HCT116 (cell line): ENCODE results near the gene PSMD5. TPM values are rescaled to one million over a fixed set of nuclear protein-coding genes. Genes with fewer than 3 reads are reported as not detected.

ENCODE experiments used
- ATAC-seq: fragments of 200-7000 bp; cut with Tn5 transposase; 2 replicates; pipeline ENCODE4 v1.9.1; 2020; ENCODE audit warnings: mild to moderate bottlenecking, moderate library complexity
- BruUV-seq: library from RNA; stranded (reverse); fragments of 400-500 nt; replicated peaks from 2 replicates; lab custom pipeline; 2021; lab: Mats Ljungman, UMichigan
- CTCF ChIA-PET: fragments of 300-600 bp; sonication (Branson Sonifier 250); formaldehyde crosslinking; loops from one replicate; lab custom pipeline; 2021; ENCODE audit warnings: antibody characterized with exemption; lab: Charles Lee
- POLR2A ChIA-PET: fragments of 300-600, 350-600 bp; sonication (Branson Sonifier 250); formaldehyde crosslinking; loops from one replicate; lab custom pipeline; 2021; ENCODE audit warnings: antibody characterized with exemption; lab: Charles Lee
- RAD21 ChIA-PET, 2 experiments: fragments of 300-600 bp; sonication (Branson Sonifier 250); formaldehyde crosslinking; loops; one replicate each; lab custom pipeline; 2023; ENCODE audit warnings: low total read pairs in 2 of 2; ENCODE audit not compliant: uncharacterized antibody in 2 of 2, unreplicated experiment in 2 of 2, low non-redundant PET in 1 of 2; lab: Charles Lee
- DNase-seq: peaks from one replicate; pipeline ENCODE4 v3.0.0-alpha.2; 2010; ENCODE audit warnings: low read depth, low spot score
- H2AFZ ChIP-seq: fragments of 200-600 bp; shearing (Covaris generic), sonication (generic); 2 replicates; pipeline ENCODE4 v1.6.1; 2017; ENCODE audit warnings: low read depth, mixed run types, mixed read lengths, antibody characterized with exemption, low read length; ENCODE audit not compliant: poor library complexity, severe bottlenecking
- H3K27ac ChIP-seq: 2 replicates; pipeline ENCODE4 v1.5.1; 2012; ENCODE audit warnings: low read depth, low read length
- H3K27me3 ChIP-seq: fragments of 200-600 bp; sonication (generic); 2 replicates; pipeline ENCODE4 v1.6.1; 2016; ENCODE audit warnings: mixed run types, low read length, mixed read lengths; ENCODE audit not compliant: insufficient read depth
- H3K36me3 ChIP-seq, 2 experiments: fragments of 200-500 bp in 1 of 2; fragments of 200-600 bp in 1 of 2; sonication (Bioruptor generic) in 1 of 2; sonication (generic) in 1 of 2; 2 replicates each; pipeline versions ENCODE4 v1.5.1 to v1.6.1; 2014 to 2016; ENCODE audit warnings: low read length in 2 of 2, inconsistent platforms in 1 of 2, mixed read lengths in 1 of 2, mixed run types in 1 of 2; ENCODE audit not compliant: insufficient read depth in 2 of 2, control insufficient read depth in 1 of 2
- H3K4me1 ChIP-seq, 2 experiments: fragments of 200-600 bp in 1 of 2; sonication (generic) in 1 of 2; 2 replicates each; pipeline versions ENCODE4 v1.5.1 to v1.6.1; 2012 to 2017; ENCODE audit warnings: low read length in 2 of 2, inconsistent platforms in 1 of 2, mild to moderate bottlenecking in 1 of 2, mixed read lengths in 1 of 2, mixed run types in 1 of 2, moderate library complexity in 1 of 2; ENCODE audit not compliant: insufficient read depth in 2 of 2, control insufficient read depth in 1 of 2
- H3K4me2 ChIP-seq: fragments of 200-600 bp; sonication (generic); 2 replicates; pipeline ENCODE4 v1.6.1; 2017; ENCODE audit warnings: mixed run types, low read length, mixed read lengths
- H3K4me3 ChIP-seq, 2 experiments: fragments of 200-600 bp in 1 of 2; sonication (generic) in 1 of 2; replicated peaks in 1 of 2; 2 replicates each; pipeline ENCODE4 v1.5.1; 2011 to 2016; ENCODE audit warnings: low read length in 2 of 2, control low read depth in 1 of 2, low read depth in 1 of 2, mild to moderate bottlenecking in 1 of 2, mixed read lengths in 1 of 2, mixed run types in 1 of 2
- H3K79me2 ChIP-seq: fragments of 200-600 bp; sonication (generic); 2 replicates; pipeline ENCODE4 v1.6.1; 2017; ENCODE audit warnings: mild to moderate bottlenecking, mixed run types, low read length, moderate library complexity, mixed read lengths; ENCODE audit not compliant: insufficient read depth
- H3K9ac ChIP-seq: fragments of 200-600 bp; sonication (generic); 2 replicates; pipeline ENCODE4 v1.6.1; 2016; ENCODE audit warnings: low read length, mixed read lengths
- H3K9me2 ChIP-seq: fragments of 200-600 bp; sonication (generic), shearing (Covaris generic); 2 replicates; pipeline ENCODE4 v1.6.1; 2017; ENCODE audit warnings: mixed run types, mild to moderate bottlenecking, moderate library complexity; ENCODE audit not compliant: insufficient read depth
- H3K9me3 ChIP-seq, 2 experiments: fragments of 200-500 bp in 1 of 2; fragments of 200-600 bp in 1 of 2; sonication (Bioruptor generic) in 1 of 2; sonication (generic) in 1 of 2; 2 replicates each; pipeline ENCODE4 v1.6.1; 2014 to 2017; ENCODE audit warnings: low read length in 2 of 2, mixed read lengths in 2 of 2, inconsistent platforms in 1 of 2, low read depth in 1 of 2, mild to moderate bottlenecking in 1 of 2, mixed run types in 1 of 2, moderate library complexity in 1 of 2; ENCODE audit not compliant: control insufficient read depth in 1 of 2, insufficient read depth in 1 of 2
- H4K20me1 ChIP-seq: fragments of 200-600 bp; sonication (generic), shearing (Covaris generic); 2 replicates; pipeline ENCODE4 v1.6.1; 2017; ENCODE audit warnings: mixed run types, mild to moderate bottlenecking, moderate library complexity; ENCODE audit not compliant: insufficient read depth
- CBX3 ChIP-seq: IDR thresholded peaks from 2 replicates; pipeline ENCODE4 v1.6.1; 2012; ENCODE audit warnings: low read depth
- EGR1 ChIP-seq: IDR thresholded peaks from 2 replicates; pipeline ENCODE4 v1.6.1; 2012; ENCODE audit warnings: low read depth
- EZH2 ChIP-seq: fragments of 200-600 bp; sonication (generic); IDR thresholded peaks from 2 replicates; pipeline ENCODE4 v1.6.1; 2017; ENCODE audit warnings: antibody characterized with exemption, mixed run types
- JUND ChIP-seq: IDR thresholded peaks from 2 replicates; pipeline ENCODE4 v1.6.1; 2012
- RAD21 ChIP-seq: IDR thresholded peaks from 2 replicates; pipeline ENCODE4 v1.6.1; 2012; ENCODE audit warnings: low read depth, mild to moderate bottlenecking
- YY1 ChIP-seq: IDR thresholded peaks from 2 replicates; pipeline ENCODE4 v1.6.1; 2011; ENCODE audit warnings: low read length, low read depth, moderate library complexity, mild to moderate bottlenecking; ENCODE audit not compliant: insufficient replicate concordance; ENCODE audit errors: extremely low read depth
- ZNF274 ChIP-seq: fragments of 200-500 bp; sonication (Bioruptor generic); IDR thresholded peaks from 2 replicates; pipeline ENCODE4 v1.6.1; 2014; ENCODE audit warnings: mild to moderate bottlenecking, low read depth, low read length, inconsistent platforms
- intact Hi-C: fragments of 100-400 bp; cut with micrococcal nuclease; formaldehyde crosslinking; loops from 2 replicates; pipeline ENCODE4 v1.10.0; 2022
- total RNA-seq: library from RNA; stranded (reverse); gene quantifications from one replicate; pipeline ENCODE4 v1.2.1, GENCODE V29; 2021; ENCODE audit not compliant: unreplicated experiment
- TF ChIP-seq, protein P1 (sequence below): IDR thresholded peaks from 2 replicates; pipeline ENCODE4 v1.6.1; 2012; ENCODE audit warnings: low read depth

PSMD5 gene
- total RNA-seq, 1 experiment from 2014 or later = 64.3 TPM

DNA sequence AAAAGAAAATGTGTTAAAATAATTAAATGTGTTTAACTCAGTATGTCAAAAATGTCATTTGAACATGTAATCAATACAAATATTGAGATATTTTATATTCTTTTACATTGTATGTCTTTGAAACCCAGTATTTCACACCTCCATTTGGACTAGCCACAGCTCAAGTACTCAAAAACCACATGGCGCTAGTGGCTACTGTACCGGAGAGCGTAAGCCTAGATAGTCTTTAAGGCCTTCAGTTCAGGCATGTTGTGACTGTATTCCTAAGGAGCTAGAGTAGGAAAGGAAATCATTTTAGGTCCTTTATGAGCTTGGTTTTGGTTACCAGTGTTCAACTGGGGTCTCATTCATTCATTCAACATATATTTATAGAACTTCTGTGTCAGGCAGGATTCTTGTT is 62.4 kb downstream of the PSMD5 start (continued):
- TF ChIP-seq, protein P1, sequence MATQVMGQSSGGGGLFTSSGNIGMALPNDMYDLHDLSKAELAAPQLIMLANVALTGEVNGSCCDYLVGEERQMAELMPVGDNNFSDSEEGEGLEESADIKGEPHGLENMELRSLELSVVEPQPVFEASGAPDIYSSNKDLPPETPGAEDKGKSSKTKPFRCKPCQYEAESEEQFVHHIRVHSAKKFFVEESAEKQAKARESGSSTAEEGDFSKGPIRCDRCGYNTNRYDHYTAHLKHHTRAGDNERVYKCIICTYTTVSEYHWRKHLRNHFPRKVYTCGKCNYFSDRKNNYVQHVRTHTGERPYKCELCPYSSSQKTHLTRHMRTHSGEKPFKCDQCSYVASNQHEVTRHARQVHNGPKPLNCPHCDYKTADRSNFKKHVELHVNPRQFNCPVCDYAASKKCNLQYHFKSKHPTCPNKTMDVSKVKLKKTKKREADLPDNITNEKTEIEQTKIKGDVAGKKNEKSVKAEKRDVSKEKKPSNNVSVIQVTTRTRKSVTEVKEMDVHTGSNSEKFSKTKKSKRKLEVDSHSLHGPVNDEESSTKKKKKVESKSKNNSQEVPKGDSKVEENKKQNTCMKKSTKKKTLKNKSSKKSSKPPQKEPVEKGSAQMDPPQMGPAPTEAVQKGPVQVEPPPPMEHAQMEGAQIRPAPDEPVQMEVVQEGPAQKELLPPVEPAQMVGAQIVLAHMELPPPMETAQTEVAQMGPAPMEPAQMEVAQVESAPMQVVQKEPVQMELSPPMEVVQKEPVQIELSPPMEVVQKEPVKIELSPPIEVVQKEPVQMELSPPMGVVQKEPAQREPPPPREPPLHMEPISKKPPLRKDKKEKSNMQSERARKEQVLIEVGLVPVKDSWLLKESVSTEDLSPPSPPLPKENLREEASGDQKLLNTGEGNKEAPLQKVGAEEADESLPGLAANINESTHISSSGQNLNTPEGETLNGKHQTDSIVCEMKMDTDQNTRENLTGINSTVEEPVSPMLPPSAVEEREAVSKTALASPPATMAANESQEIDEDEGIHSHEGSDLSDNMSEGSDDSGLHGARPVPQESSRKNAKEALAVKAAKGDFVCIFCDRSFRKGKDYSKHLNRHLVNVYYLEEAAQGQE = no peak
- TF ChIP-seq JUND (no peak), EGR1 (no peak)
- TF ChIP-seq, all 23 proteins: peak for 0

DNA sequence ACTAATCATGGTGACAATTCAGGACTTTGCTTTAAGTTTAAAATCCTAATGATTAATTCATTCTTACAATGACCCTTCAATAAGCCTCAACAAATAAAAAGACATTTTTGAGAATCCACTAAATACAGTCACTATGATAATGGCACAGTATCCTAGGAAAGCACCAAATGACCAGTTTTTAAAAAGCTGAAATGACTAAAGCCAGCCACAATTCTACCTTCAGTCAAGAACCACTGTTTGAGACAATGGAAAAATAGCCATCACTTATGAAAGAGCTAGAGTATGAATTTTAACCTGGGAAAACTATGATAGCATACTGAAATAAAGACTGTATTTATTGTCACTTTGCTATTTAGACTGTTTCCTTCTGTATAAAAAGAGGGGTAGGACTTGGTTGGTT is 63.5 kb downstream of the PSMD5 start:
- ChIA-PET POLR2A (no interaction called here), CTCF (no interaction called here)
- no peak for ATAC-seq
- Histone ChIP-seq H3K9me2 (no peaks in the 10 kb centered on the region), H3K9me3 (no peaks in the 10 kb centered on the region), H2AFZ (no peak overlapping the region), H3K27me3 (no peaks in the 10 kb centered on the region), H3K79me2 (peaks cover 54% of the 10 kb centered on the region), H3K4me2 (no peak overlapping the region)
- intact Hi-C loops = no loop called here
- TF ChIP-seq EZH2 (no peak), YY1 (no peak), RAD21 (no peak), CBX3 (no peak), ZNF274 (no peak), JUND (no peak)
- TF ChIP-seq, all 23 proteins: peak for 0
- Histone ChIP-seq H3K4me1 (no peaks in the 10 kb centered on the region), H3K4me3 (no peak overlapping the region), H4K20me1 (no peaks in the 10 kb centered on the region), H3K36me3 (peaks cover 21 to 38% of the 10 kb centered on the region in 2 experiments; a peak in 3 of 4 replicates), H3K9ac (no peak overlapping the region), H3K27ac (no peak overlapping the region)
- RAD21 ChIA-PET = no interaction called here
- no TSS peak for BruUV-seq
- DNase-seq = no peak
